Esophagus muscularis mucosa (tissue), 3 donors: ENCODE data around the gene USP16.

ENCODE experiments used
- CTCF ChIP-seq, 3 experiments: fragments of 200-600 bp in 2 of 3; fragments of 450-650 bp in 1 of 3; sonication (generic) in 2 of 3; IDR thresholded peaks; one replicate each; pipeline ENCODE4 v1.5.1; 2017 to 2019; ENCODE audit warnings: antibody characterized with exemption in 3 of 3, mild to moderate bottlenecking in 2 of 3, moderate library complexity in 1 of 3
- POLR2AphosphoS5 ChIP-seq, 2 donors: sonication (generic); formaldehyde crosslinking; IDR thresholded peaks; one replicate each; pipeline ENCODE4 v1.6.1; 2017; ENCODE audit warnings: antibody characterized with exemption in 2 of 2

GRCh38 chr21:29083306-29083705, 58.8 kb downstream of the USP16 start:
- TF ChIP-seq POLR2AphosphoS5 (IDR thresholded peaks at IDR 0.05): no peak
- no peak for TF ChIP-seq CTCF (IDR thresholded peaks at IDR 0.05)
